Measurements from ENCODE around the gene SYT13. TPM values are rescaled to one million over a fixed set of nuclear protein-coding genes. Genes with fewer than 3 reads are reported as not detected.

SYT13 gene
- total RNA-seq, 1 donor from 2014 or later = not detected

DNA sequence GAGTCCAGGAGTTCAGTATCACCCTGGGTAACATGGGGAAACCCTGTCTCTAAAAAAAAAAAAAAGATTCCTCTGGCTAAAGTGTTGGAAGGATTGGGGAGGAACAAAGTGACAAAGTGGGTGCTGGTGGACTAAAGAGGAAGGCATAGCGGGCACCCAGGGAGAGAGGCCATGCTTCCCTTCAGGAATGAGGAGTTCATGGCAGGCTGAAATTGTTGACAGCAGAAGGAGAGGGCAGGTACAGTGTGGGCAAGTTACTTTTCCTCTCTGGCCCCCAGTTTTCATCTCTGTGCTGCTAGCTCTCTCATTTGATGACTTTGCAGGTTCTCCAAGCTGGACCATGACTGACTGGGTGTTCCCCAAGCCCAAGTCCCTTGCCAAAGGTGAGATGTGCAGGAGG, 4.4 kb upstream of the SYT13 start:
- no peak overlapping the region for H3K27ac ChIP-seq
- no peak overlapping the region for H3K4me3 ChIP-seq
- peaks cover 5% of the 10 kb centered on the region for H3K4me1 ChIP-seq
- H3K36me3 ChIP-seq = no peaks in the 10 kb centered on the region
- DNase-seq (no peak), ATAC-seq (no peak)
- peaks cover 4% of the 10 kb centered on the region for H3K9me3 ChIP-seq
- TF ChIP-seq CTCF (IDR thresholded peaks at IDR 0.05) = no peak
- intact Hi-C loops (cut with DNase I) = loop anchor here (5.0 kb wide), 1 partner anchor 178 kb away; no protein-coding TSS in a partner anchor
- peaks cover 48% of the 10 kb centered on the region for H3K27me3 ChIP-seq (ENCODE audit: low read depth)

DNA sequence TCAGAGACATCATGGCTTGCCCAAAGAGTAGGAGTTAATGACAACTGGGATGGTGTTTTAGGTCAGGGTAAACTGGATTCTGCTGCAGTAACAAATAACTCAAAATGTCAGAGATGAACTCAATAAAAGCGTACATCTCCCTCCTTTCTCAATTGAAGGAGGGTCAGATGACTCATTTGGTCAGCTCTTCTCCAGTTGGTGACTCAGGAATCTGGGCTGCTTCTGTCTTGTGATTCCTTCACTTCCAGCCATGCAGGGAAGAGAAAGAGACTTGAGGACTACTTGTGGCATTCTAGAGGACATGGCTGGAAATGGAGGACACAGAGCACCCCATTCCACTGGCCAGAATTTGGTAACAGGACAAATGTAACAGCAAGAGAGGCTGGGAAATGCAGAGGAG, 3.2 kb upstream of the SYT13 start:
- no peak overlapping the region for H3K4me3 ChIP-seq
- DNase-seq (no peak), ATAC-seq (no peak)
- TF ChIP-seq CTCF (IDR thresholded peaks at IDR 0.05) = no peak
- peaks cover 4% of the 10 kb centered on the region for H3K9me3 ChIP-seq
- peaks cover 5% of the 10 kb centered on the region for H3K4me1 ChIP-seq
- intact Hi-C loops (cut with DNase I) = no loop called here
- H3K36me3 ChIP-seq = no peaks in the 10 kb centered on the region
- peaks cover 60% of the 10 kb centered on the region for H3K27me3 ChIP-seq (ENCODE audit: low read depth)
- no peak overlapping the region for H3K27ac ChIP-seq

DNA sequence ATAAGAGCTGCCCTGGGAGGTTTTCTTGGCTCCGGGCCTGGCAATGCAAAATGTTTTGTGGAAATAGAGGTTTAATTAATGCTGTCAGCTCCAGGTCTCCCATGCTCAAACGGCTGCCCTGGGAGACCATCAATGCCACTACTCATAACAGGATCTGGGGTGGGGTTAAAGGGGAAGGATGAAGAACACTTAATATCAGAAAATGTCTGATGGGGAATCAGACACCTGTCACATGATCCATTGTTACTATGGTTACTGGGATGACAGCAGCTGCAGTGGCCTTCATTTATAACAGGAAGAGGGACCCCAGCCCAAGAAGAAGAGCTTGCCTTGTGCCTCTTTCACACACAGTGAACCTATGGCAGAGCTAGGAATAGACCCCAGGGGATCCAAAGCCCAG, 2.2 kb upstream of the SYT13 start:
- intact Hi-C loops (cut with DNase I) = no loop called here
- Histone ChIP-seq H3K4me3 (no peak overlapping the region), H3K4me1 (peaks cover 5% of the 10 kb centered on the region), H3K27me3 (ENCODE audit: low read depth) (peaks cover 65% of the 10 kb centered on the region), H3K36me3 (no peaks in the 10 kb centered on the region), H3K9me3 (peaks cover 4% of the 10 kb centered on the region), H3K27ac (no peak overlapping the region)
- no peak for ATAC-seq
- DNase-seq = no peak
- TF ChIP-seq CTCF (IDR thresholded peaks at IDR 0.05) = no peak

GRCh38 chr11:45287316-45287903, 1.3 kb upstream of the SYT13 start:
- intact Hi-C loops (cut with DNase I) = no loop called here
- Histone ChIP-seq H3K4me1 (peaks cover 5% of the 10 kb centered on the region), H3K36me3 (no peaks in the 10 kb centered on the region)

DNA sequence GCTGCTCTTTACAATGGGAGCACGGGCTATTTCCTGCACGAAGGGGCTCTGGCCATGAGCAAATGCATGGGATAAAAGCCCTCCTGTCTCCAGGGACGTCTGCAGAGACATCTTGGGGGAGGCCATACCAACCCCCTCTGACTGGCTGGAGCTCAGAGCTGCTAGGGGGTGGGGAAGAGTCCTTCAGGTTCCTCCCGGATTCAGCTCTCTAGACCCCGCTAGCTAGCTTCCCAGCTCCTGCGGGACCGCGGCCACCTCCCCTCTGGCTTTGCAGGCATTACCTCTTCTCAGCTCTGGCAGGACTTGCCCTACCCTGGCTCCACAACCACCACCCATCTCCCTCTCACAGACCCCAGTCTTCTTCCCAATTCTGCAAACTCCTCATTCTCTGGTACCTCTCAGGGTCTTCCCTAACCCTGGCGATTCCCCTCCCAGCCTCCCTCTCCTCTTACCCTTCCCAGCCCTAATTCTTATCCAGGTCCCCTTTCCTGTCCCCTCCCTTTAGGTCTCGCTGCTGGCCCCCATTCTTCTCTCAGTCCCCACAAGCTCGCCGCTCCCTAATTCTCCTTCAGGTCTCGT, 802 bp downstream of the SYT13 start:
- H3K4me3 ChIP-seq = no peak overlapping the region
- no peak overlapping the region for H3K27ac ChIP-seq
- intact Hi-C loops (cut with DNase I) = no loop called here
- peaks cover 59% of the 10 kb centered on the region for H3K27me3 ChIP-seq (ENCODE audit: low read depth)
- DNase-seq = no peak
- H3K4me1 ChIP-seq = peaks cover 5% of the 10 kb centered on the region
- H3K36me3 ChIP-seq = no peaks in the 10 kb centered on the region
- TF ChIP-seq CTCF (IDR thresholded peaks at IDR 0.05) = no peak
- no peak for ATAC-seq
- peaks cover 4% of the 10 kb centered on the region for H3K9me3 ChIP-seq

More at GRCh38 chr11:45287316-45287903, 1.3 kb upstream of the SYT13 start:
- H3K27ac ChIP-seq = no peak overlapping the region
- ATAC-seq (no peak), DNase-seq (no peak)
- no peak overlapping the region for H3K4me3 ChIP-seq
- no peak for TF ChIP-seq CTCF (IDR thresholded peaks at IDR 0.05)
- peaks cover 65% of the 10 kb centered on the region for H3K27me3 ChIP-seq (ENCODE audit: low read depth)
- H3K9me3 ChIP-seq = peaks cover 4% of the 10 kb centered on the region

Measured in lower lobe of right lung (tissue), 2 donors.